A673 (cell line): ENCODE data around the gene DLGAP1. TPM values are rescaled to one million over a fixed set of nuclear protein-coding genes. Genes with fewer than 3 reads are reported as not detected.

Source experiments
- BruUV-seq: library from RNA; stranded (reverse); fragments of 400-500 nt; replicated peaks from 2 replicates; lab custom pipeline; 2021; lab: Mats Ljungman, UMichigan
- CTCF ChIA-PET: fragments of 300-600 bp; sonication (Branson Sonifier 250); formaldehyde crosslinking; loops from one replicate; lab custom pipeline; 2022; ENCODE audit warnings: antibody characterized with exemption; lab: Charles Lee
- POLR2A ChIA-PET: fragments of 300-600 bp; sonication (Branson Sonifier 250); formaldehyde crosslinking; loops from one replicate; lab custom pipeline; 2022; ENCODE audit warnings: antibody characterized with exemption; ENCODE audit not compliant: low non-redundant PET; lab: Charles Lee
- DNase-seq: peaks from one replicate; pipeline ENCODE4 v3.0.0-alpha.2; 2015; ENCODE audit warnings: low spot score
- H3K27ac ChIP-seq: fragments of 200-600 bp; sonication (generic); 2 replicates; pipeline ENCODE4 v1.5.1; 2016; ENCODE audit warnings: mixed run types, low read depth, mild to moderate bottlenecking, mixed read lengths, antibody characterized with exemption, low read length; ENCODE audit not compliant: poor library complexity, severe bottlenecking
- H3K27me3 ChIP-seq: fragments of 200-600 bp; sonication (generic); replicated peaks from 2 replicates; pipeline ENCODE4 v1.6.1; 2017; ENCODE audit warnings: mixed run types, low read depth, mild to moderate bottlenecking, mixed read lengths, antibody characterized with exemption, low read length; ENCODE audit not compliant: insufficient read depth, poor library complexity
- H3K36me3 ChIP-seq: fragments of 200-600 bp; sonication (generic); 2 replicates; pipeline ENCODE4 v1.6.1; 2016; ENCODE audit warnings: mixed run types, mild to moderate bottlenecking, mixed read lengths, antibody characterized with exemption, low read length; ENCODE audit not compliant: insufficient read depth, poor library complexity, severe bottlenecking
- H3K4me1 ChIP-seq: fragments of 200-600 bp; sonication (generic); 2 replicates; pipeline ENCODE4 v1.6.1; 2017; ENCODE audit warnings: mixed run types, mild to moderate bottlenecking, mixed read lengths, antibody characterized with exemption, low read length; ENCODE audit not compliant: insufficient read depth, poor library complexity, severe bottlenecking
- H3K4me3 ChIP-seq: fragments of 200-600 bp; sonication (generic); 2 replicates; pipeline ENCODE4 v1.5.1; 2016; ENCODE audit warnings: low read depth, mixed run types, mild to moderate bottlenecking, mixed read lengths, low read length; ENCODE audit not compliant: poor library complexity, severe bottlenecking
- H3K9me3 ChIP-seq: fragments of 200-600 bp; sonication (generic); 2 replicates; pipeline ENCODE4 v1.6.1; 2016; ENCODE audit warnings: mixed run types, low read depth, mild to moderate bottlenecking, mixed read lengths, antibody characterized with exemption, low read length; ENCODE audit not compliant: poor library complexity, severe bottlenecking
- CTCF ChIP-seq: fragments of 300-800, 200-600 bp; sonication (generic); conservative IDR thresholded peaks from 2 replicates; pipeline ENCODE4 v1.5.1; 2017; ENCODE audit warnings: low read depth, mild to moderate bottlenecking, antibody characterized with exemption, low read length, moderate library complexity, mixed read lengths
- EZH2 ChIP-seq: fragments of 200-600 bp; sonication (generic); IDR thresholded peaks from 2 replicates; pipeline ENCODE4 v1.6.1; 2017; ENCODE audit warnings: borderline replicate concordance, low read depth, mild to moderate bottlenecking, mixed read lengths, antibody characterized with exemption, low read length; ENCODE audit not compliant: poor library complexity, severe bottlenecking
- intact Hi-C: fragments of 100-400 bp; cut with micrococcal nuclease; formaldehyde crosslinking; loops from one replicate; pipeline ENCODE4 v1.10.0; 2022; ENCODE audit not compliant: unreplicated experiment
- total RNA-seq: library from RNA; stranded (reverse); gene quantifications from 2 replicates; pipeline ENCODE4 v1.2.3, GENCODE V29; 2021

Gene DLGAP1
- total RNA-seq, 1 experiment from 2014 or later, result 135 TPM

GRCh38 chr18:4284528-4284927 lies 170.6 kb downstream of the DLGAP1 start:
- intact Hi-C loops, result no loop called here
- POLR2A ChIA-PET, result no interaction called here
- H3K27ac ChIP-seq, result no peak overlapping the region
- H3K36me3 ChIP-seq, result no peaks in the 10 kb centered on the region
- DNase-seq, result no peak
- CTCF ChIA-PET, result no interaction called here
- no peak for TF ChIP-seq CTCF
- TF ChIP-seq EZH2, result no peak
- peaks cover 32% of the 10 kb centered on the region for H3K4me1 ChIP-seq
- no TSS peak for BruUV-seq
- H3K4me3 ChIP-seq, result no peak overlapping the region
- no peaks in the 10 kb centered on the region for H3K9me3 ChIP-seq
- H3K27me3 ChIP-seq, result no peaks in the 10 kb centered on the region

GRCh38 chr18:4283746-4284291 lies 171.3 kb downstream of the DLGAP1 start:
- intact Hi-C loops, result no loop called here
- Histone ChIP-seq H3K36me3 (no peaks in the 10 kb centered on the region), H3K9me3 (no peaks in the 10 kb centered on the region), H3K27me3 (no peaks in the 10 kb centered on the region), H3K27ac (no peak overlapping the region), H3K4me1 (peaks cover 32% of the 10 kb centered on the region), H3K4me3 (no peak overlapping the region)
- no TSS peak for BruUV-seq
- ChIA-PET POLR2A (no interaction called here), CTCF (no interaction called here)
- TF ChIP-seq EZH2 (no peak), CTCF (no peak)
- no peak for DNase-seq

- Histone ChIP-seq H3K4me1 (peaks cover 32% of the 10 kb centered on the region), H3K27me3 (no peaks in the 10 kb centered on the region), H3K9me3 (no peaks in the 10 kb centered on the region), H3K27ac (no peak overlapping the region), H3K36me3 (no peaks in the 10 kb centered on the region), H3K4me3 (no peak overlapping the region)
- CTCF ChIA-PET, result no interaction called here
- DNase-seq, result no peak
- TF ChIP-seq EZH2, result no peak
- no TSS peak for BruUV-seq
- intact Hi-C loops, result no loop called here
- POLR2A ChIA-PET, result no interaction called here
Observed at GRCh38 chr18:4282954-4283353, 172.2 kb downstream of the DLGAP1 start.

GRCh38 chr18:4276953-4277585 lies 178.0 kb downstream of the DLGAP1 start:
- H3K9me3 ChIP-seq, result no peaks in the 10 kb centered on the region
- no peak overlapping the region for H3K27ac ChIP-seq
- H3K4me1 ChIP-seq, result peaks cover 4% of the 10 kb centered on the region
- CTCF ChIA-PET, result no interaction called here
- no peaks in the 10 kb centered on the region for H3K27me3 ChIP-seq
- no peak for DNase-seq
- H3K4me3 ChIP-seq, result no peak overlapping the region
- intact Hi-C loops, result no loop called here
- BruUV-seq, result no TSS peak
- POLR2A ChIA-PET, result no interaction called here
- no peaks in the 10 kb centered on the region for H3K36me3 ChIP-seq
- no peak for TF ChIP-seq CTCF
- TF ChIP-seq EZH2, result no peak
